IPS DF 6.9 (cell line): ENCODE data around the gene ZSWIM5.
"Not testable (repeated sequence)": the region's sequence is repeated elsewhere in the genome, so short reads cannot be mapped to it uniquely, and the experiment has no call there.

ENCODE experiments used
- DNase-seq: peaks from one replicate; pipeline ENCODE4 v3.0.0-alpha.2; 2013; ENCODE audit warnings: low read depth, low spot score
- H3K27ac ChIP-seq: one replicate; pipeline ENCODE4 v1.5.1; 2013; ENCODE audit warnings: low read length, control low read depth
- H3K27me3 ChIP-seq: 2 replicates; pipeline ENCODE4 v1.6.1; 2013; ENCODE audit warnings: mild to moderate bottlenecking, low read length; ENCODE audit not compliant: control insufficient read depth, insufficient read depth
- H3K36me3 ChIP-seq: 2 replicates; pipeline ENCODE4 v1.6.1; 2013; ENCODE audit warnings: low read length; ENCODE audit not compliant: control insufficient read depth, insufficient read depth
- H3K4me1 ChIP-seq: 2 replicates; pipeline ENCODE4 v1.6.1; 2013; ENCODE audit warnings: low read length; ENCODE audit not compliant: control insufficient read depth, insufficient read depth
- H3K4me3 ChIP-seq: 2 replicates; pipeline ENCODE4 v1.5.1; 2013; ENCODE audit warnings: mild to moderate bottlenecking, low read length
- H3K9me3 ChIP-seq: 2 replicates; pipeline ENCODE4 v1.6.1; 2013; ENCODE audit warnings: low read length, inconsistent platforms; ENCODE audit not compliant: control insufficient read depth, insufficient read depth
- WGBS: extraction: QIAGEN DNeasy Blood & Tissue Kit; methylation state at CpG from one replicate; pipeline ENCODE4 v1.1.7; 2013; ENCODE audit warnings: mixed read lengths, missing lambda C conversion rate; ENCODE audit not compliant: insufficient read length, insufficient coverage; 5-methylcytosine and 5-hydroxymethylcytosine counted together

ZSWIM5 gene

GRCh38 chr1:45148209-45148825, 58.1 kb downstream of the ZSWIM5 start:
- H3K36me3 ChIP-seq = no peaks in the 10 kb centered on the region
- no peak overlapping the region for H3K4me3 ChIP-seq
- H3K27ac ChIP-seq = no peak overlapping the region
- H3K4me1 ChIP-seq = no peaks in the 10 kb centered on the region
- no peaks in the 10 kb centered on the region for H3K27me3 ChIP-seq
- H3K9me3 ChIP-seq = no peaks in the 10 kb centered on the region
- WGBS = no CpG with 5 or more reads among the region's 1 CpG
- no peak for DNase-seq

DNA sequence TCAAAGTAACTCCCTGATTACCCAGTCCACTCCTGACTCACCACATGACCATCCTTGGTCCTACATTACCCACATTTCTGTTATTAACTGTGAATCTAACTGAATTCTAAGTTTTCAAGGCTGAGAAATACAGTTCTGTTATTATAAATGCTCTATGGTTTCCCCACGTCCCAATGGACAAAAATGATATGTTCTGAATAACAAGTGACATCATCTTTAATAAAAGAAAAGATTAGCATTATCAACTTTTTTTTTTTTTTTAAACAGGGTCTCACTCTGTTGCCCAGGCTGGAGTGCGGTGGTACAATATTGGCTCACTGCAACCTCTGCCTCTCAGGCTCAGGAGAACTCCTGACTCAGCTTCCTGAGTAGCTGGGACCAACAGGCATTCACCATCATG, 59.6 kb downstream of the ZSWIM5 start:
- no CpG with 5 or more reads among the region's 2 CpGs for WGBS
- Histone ChIP-seq H3K27me3 (no peaks in the 10 kb centered on the region), H3K36me3 (no peaks in the 10 kb centered on the region), H3K27ac (no peak overlapping the region), H3K9me3 (no peaks in the 10 kb centered on the region), H3K4me3 (no peak overlapping the region), H3K4me1 (no peaks in the 10 kb centered on the region)
- DNase-seq = no peak

DNA sequence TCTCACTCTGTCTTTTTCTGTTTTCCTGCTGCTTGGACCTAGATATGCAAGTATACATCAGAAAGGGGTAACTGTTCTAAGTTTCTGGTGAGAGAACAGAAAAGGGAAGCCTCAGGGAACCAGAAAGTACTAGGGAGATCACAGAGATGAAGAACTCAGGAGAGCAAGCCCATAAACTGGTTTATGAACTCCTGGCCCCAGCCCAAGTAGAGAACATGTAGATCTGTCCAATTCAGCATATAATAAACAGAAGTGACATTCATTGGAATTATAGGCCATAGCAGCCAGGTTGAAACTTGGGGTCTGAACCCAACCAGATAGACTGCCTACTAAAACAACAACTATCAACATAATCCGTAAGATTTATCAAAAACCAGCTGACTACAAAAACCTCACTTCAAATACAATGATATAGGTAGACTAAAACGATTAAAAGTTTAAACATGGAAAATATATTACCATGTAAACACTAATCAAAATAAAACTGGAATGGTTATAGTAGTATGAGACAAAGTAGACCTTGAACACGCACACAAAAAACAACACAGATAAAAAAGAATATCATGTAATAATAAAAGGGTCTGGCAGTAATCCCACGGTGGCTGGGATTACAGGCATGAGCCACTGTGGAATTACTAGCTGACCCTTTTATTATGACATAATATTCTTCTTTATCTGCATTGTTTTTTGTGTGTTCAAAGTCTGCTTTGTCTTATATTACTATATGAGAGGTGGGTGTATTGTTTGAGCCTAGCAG, 65.0 kb downstream of the ZSWIM5 start:
- H3K4me3 ChIP-seq = no peak overlapping the region
- H3K4me1 ChIP-seq = no peaks in the 10 kb centered on the region
- no peaks in the 10 kb centered on the region for H3K36me3 ChIP-seq
- 100% methylated on average over 1 of the region's 4 CpGs for WGBS
- H3K27me3 ChIP-seq = no peaks in the 10 kb centered on the region
- no peak overlapping the region for H3K27ac ChIP-seq
- DNase-seq = no peak
- H3K9me3 ChIP-seq = no peaks in the 10 kb centered on the region

DNA sequence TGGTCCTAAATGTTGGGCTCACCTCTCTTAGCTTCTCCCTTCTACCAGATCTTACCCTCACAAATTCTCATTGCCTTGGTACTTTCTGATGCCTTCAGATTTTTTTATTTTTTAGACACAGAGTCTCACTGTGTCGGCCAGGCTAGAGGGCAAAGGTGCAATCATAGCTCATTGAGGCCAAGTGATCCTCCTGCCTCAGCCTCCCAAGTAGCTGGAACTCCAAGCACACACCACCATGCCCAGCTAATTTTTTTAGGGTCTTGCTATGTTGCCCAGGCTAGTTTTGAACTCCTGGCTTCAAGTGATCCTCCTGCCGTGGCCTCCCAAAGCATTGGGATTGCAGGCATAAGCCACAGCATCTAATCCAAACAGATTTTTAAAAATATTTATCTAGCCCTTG, 69.4 kb downstream of the ZSWIM5 start:
- Histone ChIP-seq H3K9me3 (no peaks in the 10 kb centered on the region), H3K4me1 (no peaks in the 10 kb centered on the region), H3K4me3 (no peak overlapping the region), H3K27ac (no peak overlapping the region), H3K36me3 (no peaks in the 10 kb centered on the region), H3K27me3 (no peaks in the 10 kb centered on the region)
- no CpG with 5 or more reads among the region's 2 CpGs for WGBS
- DNase-seq = no peak

DNA sequence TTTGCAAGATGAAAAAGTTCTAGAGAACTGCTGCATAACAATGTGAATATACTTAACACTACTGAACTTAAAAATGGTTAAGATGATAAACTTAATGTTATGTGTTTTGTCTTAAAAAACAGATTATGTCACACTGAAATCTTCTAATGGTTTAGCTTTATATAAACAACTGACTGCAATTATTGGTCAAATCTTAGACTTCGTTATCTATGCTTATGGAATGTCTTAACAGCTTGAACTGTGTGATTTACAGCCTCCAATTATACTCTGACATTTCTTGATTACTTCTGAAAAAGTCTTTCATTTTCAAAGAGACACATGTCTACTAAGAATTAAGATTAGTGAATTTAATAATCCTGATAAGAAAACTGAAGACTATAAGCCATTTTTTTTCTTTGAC, 71.1 kb downstream of the ZSWIM5 start:
- Histone ChIP-seq H3K4me3 (no peak overlapping the region), H3K36me3 (no peaks in the 10 kb centered on the region), H3K9me3 (no peaks in the 10 kb centered on the region), H3K27me3 (no peaks in the 10 kb centered on the region), H3K4me1 (no peaks in the 10 kb centered on the region), H3K27ac (no peak overlapping the region)
- no CpG with 5 or more reads among the region's 1 CpG for whole genome bisulfite sequencing
- no peak for DNase-seq

DNA sequence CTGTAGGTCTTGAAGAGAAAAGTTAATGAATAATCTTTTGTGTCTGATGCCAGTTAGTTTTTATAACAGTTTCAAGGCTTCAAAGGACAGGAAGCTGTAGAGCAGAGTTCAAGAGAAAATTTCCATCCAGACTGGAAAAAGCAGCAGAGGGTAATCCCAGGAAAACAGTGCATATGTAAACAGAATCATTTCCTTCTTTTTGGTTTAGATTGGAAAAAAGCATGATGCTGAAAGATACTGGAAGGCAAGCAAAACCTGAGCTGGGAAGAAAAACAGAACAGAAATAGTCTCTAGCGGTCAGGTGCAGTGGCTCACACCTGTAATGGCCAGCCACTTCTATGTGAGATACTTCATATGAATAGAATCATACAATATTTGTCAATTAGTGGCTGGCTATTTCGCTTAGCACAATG, 71.9 kb downstream of the ZSWIM5 start:
- no peak overlapping the region for H3K4me3 ChIP-seq
- H3K27ac ChIP-seq = no peak overlapping the region
- H3K36me3 ChIP-seq = no peaks in the 10 kb centered on the region
- no peaks in the 10 kb centered on the region for H3K9me3 ChIP-seq
- WGBS = no CpG with 5 or more reads among the region's 2 CpGs
- no peaks in the 10 kb centered on the region for H3K27me3 ChIP-seq
- DNase-seq = no peak
- H3K4me1 ChIP-seq = no peaks in the 10 kb centered on the region

DNA sequence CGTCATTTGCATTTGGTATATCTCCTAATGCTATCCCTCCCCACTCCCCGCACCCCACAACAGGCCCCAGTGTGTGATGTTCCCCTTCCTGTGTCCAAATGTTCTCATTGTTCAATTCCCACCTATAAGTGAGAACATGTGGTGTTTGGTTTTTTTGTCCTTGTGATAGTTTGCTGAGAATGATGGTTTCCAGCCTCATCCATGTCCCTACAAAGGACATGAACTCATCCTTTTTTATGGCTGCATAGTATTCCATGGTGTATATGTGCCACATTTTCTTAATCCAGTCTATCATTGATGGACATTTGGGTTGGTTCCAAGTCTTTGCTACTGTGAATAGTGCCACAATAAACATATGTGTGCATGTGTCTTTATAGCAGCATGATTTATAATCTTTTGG, 73.7 kb downstream of the ZSWIM5 start:
- DNase-seq, H3K9me3 ChIP-seq, H3K36me3 ChIP-seq, H3K4me3 ChIP-seq, H3K27ac ChIP-seq, H3K27me3 ChIP-seq, H3K4me1 ChIP-seq: not testable (repeated sequence)
- WGBS = no CpG with 5 or more reads among the region's 2 CpGs

DNA sequence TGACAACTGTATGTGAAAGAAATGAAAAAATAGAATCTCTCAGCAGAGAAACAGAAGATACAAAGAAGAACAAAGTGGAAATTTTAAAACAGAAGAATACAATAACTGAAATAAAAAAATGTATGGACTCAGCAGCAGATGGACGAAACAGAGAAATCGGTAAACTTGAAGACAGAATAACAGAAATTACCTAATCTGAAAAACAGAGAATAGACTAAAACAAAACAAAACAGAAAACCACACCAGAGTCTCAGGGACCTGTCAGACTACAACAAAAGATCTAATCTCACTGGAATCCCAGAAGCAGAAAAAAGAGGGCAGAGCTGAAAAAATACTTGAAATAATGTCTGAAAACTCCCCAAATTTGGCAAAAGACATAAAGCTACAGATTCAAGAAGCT, 83.0 kb downstream of the ZSWIM5 start:
- Histone ChIP-seq H3K4me3 (no peak overlapping the region), H3K27me3 (no peaks in the 10 kb centered on the region), H3K9me3 (no peaks in the 10 kb centered on the region), H3K4me1 (no peaks in the 10 kb centered on the region), H3K36me3 (no peaks in the 10 kb centered on the region), H3K27ac (no peak overlapping the region)
- WGBS = no CpG with 5 or more reads among the region's 2 CpGs
- no peak for DNase-seq

- DNase-seq = no peak
- no peaks in the 10 kb centered on the region for H3K4me1 ChIP-seq
- H3K4me3 ChIP-seq = no peak overlapping the region
- no peak overlapping the region for H3K27ac ChIP-seq
- H3K36me3 ChIP-seq = no peaks in the 10 kb centered on the region
- no CpG with 5 or more reads among the region's 1 CpG for WGBS
- H3K27me3 ChIP-seq = no peaks in the 10 kb centered on the region
- H3K9me3 ChIP-seq = no peaks in the 10 kb centered on the region
These were observed 83.7 kb downstream of the ZSWIM5 start for GRCh38 chr1:45122724-45123123.

- Histone ChIP-seq H3K36me3 (no peaks in the 10 kb centered on the region), H3K9me3 (no peaks in the 10 kb centered on the region), H3K27me3 (no peaks in the 10 kb centered on the region), H3K4me3 (no peak overlapping the region), H3K27ac (no peak overlapping the region), H3K4me1 (no peaks in the 10 kb centered on the region)
- no peak for DNase-seq
- WGBS = no CpG with 5 or more reads among the region's 1 CpG
These were observed 88.6 kb downstream of the ZSWIM5 start for GRCh38 chr1:45117766-45118165.

DNA sequence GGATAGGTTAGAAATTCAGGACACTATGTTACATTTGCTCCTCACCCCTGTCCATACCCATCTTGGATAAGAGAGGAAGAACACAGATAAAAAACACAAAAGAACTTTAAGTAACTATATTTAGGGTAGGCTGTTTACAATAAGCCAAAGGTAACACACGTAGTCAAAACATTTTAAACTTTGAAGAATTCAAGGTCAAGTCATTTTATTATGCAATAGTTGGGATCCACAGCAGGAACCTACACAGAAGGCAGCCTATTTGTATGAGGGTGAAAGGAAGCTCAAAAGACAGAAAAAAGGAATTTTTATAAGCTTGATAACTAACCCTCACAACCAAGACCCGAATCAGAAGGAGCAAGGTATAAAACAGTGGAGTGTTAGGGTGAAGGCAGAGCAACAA, 89.6 kb downstream of the ZSWIM5 start:
- H3K36me3 ChIP-seq = no peaks in the 10 kb centered on the region
- no peaks in the 10 kb centered on the region for H3K4me1 ChIP-seq
- H3K27ac ChIP-seq = no peak overlapping the region
- DNase-seq = no peak
- no CpG with 5 or more reads among the region's 2 CpGs for WGBS
- no peak overlapping the region for H3K4me3 ChIP-seq
- H3K27me3 ChIP-seq = no peaks in the 10 kb centered on the region
- no peaks in the 10 kb centered on the region for H3K9me3 ChIP-seq
